GM19238 (cell line): ENCODE data around the gene KCP.

Experiments
- DNase-seq: peaks from one replicate; pipeline ENCODE4 v3.0.0; 2011; ENCODE audit warnings: low spot score; ENCODE audit not compliant: insufficient read length

The KCP gene

DNA sequence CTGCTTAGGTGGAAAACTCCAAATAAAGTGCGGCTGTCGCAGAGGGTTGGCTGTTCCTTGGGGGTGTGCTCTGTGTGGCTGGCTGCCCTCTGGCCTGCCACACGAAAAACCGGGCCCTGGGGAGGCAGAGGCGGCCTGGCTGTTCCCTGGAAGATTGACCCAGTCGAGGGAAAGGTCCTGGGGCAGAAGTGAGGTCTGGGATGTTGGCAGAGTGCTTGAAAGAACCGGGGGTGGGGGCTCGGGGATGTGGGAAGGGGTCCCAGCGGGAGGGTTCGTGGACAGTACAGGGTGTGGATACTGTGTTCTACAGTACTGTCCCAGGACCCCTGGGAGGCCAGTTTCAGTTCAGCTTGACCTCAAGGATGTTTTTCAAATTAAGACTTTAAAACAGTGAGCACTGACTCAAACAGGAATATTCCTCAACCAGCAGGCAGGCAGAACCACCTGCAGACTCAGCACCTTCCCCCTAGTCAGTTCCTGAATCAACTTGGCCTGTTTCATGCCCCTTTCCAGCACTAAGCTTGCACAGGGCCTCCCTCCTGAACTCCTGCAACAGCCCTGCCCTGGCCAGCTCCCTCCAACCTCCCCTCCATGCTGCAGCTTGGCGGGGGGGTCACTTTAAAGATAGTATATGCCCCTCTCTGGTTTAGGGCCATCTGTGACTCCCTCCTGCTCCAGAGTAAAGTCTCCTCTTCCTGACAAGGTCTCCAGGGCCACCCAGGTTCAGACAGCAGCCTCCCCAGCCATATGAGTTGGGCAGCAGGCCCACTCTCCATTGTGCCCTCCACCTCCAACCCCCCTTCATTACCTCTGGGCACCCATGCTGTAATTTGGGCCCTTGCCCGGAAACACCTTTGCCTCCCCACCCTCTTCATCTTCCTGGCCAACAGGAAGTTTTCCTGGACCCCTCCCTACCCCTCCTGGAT lies 51.0 kb downstream of the KCP start:
- DNase-seq, result no peak

DNA sequence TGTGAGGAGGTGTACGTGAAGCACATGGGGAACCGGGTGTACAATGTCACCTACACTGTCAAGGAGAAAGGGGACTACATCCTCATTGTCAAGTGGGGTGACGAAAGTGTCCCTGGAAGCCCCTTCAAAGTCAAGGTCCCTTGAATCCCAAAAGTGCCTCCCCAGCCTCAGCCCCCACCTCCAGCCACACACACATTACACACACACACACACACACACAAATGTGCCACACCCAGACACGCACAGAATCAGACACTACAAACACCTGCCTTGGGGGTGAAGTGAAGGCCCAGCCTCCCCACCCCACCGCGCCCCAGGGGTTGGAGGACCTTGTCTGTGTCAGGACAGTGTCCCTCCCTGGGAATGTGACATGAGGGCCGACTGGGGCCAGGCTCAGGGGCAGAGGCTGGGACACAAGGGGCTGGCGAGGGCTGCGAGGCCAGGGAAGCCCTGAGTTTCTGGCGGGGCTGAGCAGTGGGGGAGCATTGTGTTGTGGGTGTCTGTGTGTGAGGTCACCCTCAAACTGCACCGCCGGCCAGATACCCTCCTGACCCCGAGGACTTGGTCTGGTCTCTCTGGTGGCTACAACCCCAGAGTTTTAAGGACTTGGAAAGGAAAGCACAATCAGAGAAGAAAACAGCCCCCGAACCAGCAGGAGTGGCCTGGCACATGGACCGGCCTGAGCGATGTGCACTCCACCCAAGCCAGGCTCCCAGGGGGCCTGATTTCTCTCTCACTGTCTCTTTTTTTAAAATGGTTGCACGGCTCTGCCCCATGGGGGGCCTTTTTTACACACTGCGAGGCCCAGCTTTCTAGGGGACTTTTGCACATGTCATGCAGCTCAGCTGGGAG lies 51.9 kb downstream of the KCP start:
- no peak for DNase-seq

DNA sequence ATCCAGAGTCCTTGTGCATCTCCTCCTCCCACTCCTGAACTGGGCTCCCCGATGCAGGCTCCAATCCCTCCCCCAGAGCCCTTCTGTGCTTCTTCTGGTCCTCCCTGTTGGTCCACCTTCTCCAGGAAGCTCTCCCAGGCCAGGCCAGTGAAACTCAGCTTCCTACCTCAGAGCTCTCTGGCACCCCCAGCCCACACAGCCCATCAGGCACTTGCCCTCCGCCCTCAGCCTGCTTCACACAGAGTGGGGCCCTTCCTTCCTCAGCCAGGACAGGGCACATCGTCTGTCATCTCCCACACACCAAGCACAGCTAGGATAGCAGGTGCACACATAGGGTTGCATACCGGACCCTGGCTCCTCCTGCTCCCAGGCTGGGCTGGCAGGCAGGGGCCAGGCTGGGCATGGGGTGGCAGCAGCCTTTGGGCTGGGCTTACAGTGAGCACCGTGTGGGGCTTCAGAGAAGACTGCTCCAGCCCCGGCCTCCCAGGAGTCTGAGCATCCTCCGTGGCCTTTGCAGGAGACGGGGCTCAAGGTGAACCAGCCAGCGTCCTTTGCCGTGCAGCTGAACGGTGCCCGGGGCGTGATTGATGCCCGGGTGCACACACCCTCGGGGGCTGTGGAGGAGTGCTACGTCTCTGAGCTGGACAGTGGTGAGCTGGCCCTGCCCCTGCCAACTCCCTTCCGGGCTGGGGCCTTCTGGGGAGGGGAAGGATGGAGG lies 54.3 kb downstream of the KCP start:
- no peak for DNase-seq

DNA sequence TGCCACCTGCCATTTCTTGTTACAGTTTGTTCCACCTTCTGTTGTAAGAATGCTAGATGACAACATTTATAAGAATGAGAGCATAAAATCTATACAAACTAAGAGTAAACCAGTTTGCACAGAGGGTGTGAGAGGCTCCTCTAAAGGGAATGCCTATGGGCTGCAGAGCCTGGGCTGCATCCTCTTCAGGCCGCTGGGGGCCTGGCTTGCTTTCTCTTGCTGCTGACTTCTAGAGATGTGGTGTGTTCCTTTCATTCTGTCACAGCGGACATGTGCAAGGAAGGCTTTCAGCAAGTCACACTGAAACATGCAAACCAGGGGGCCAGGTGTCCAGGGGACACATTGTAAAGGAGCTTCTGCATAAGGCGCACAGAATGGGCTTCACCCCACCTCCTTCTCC lies 55.0 kb downstream of the KCP start:
- no peak for DNase-seq

DNA sequence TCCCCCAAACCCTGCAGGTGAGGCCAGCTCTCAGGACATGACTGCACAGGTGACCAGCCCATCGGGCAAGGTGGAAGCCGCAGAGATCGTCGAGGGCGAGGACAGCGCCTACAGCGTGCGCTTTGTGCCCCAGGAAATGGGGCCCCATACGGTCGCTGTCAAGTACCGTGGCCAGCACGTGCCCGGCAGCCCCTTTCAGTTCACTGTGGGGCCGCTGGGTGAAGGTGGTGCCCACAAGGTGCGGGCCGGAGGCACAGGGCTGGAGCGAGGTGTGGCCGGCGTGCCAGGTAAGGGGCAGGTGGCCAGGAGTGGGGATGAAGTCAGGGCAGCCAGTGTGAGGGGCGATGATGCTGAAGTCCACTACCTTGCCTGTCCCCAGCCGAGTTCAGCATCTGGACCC lies 56.1 kb downstream of the KCP start:
- no peak for DNase-seq

DNA sequence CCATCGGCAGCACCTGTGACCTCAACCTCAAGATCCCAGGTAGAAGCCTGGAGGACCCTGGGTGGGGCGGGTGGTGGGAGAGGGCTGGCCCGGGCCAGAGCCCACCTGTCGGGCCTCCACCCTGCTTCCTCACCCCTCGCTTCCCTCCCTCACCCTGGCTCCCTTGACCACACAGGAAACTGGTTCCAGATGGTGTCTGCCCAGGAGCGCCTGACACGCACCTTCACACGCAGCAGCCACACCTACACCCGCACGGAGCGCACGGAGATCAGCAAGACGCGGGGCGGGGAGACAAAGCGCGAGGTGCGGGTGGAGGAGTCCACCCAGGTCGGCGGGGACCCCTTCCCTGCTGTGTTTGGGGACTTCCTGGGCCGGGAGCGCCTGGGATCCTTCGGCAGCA lies 56.7 kb downstream of the KCP start:
- no peak for DNase-seq

DNA sequence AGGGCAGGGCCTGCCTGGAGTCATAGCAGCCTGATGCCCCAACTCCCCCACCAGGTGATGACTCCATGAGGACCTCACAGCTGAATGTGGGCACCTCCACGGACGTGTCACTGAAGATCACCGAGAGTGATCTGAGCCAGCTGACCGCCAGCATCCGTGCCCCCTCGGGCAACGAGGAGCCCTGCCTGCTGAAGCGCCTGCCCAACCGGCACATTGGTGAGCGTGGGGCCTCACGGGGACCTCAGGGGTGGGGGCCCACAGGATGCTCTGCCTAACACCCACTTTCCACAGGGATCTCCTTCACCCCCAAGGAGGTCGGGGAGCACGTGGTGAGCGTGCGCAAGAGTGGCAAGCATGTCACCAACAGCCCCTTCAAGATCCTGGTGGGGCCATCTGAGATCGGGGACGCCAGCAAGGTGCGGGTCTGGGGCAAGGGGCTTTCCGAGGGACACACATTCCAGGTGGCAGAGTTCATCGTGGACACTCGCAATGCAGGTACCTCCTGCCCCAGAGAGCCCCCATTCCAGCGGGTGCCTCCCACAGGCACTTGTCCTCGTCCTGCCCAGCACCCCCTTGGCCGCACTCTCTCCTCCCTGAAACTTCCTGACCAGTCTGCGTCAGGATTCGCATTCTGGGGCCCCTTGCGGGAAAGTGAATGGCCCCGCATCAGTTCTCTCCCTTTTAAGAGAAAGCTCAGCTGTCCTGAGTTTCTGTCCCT lies 57.8 kb downstream of the KCP start:
- no peak for DNase-seq

DNA sequence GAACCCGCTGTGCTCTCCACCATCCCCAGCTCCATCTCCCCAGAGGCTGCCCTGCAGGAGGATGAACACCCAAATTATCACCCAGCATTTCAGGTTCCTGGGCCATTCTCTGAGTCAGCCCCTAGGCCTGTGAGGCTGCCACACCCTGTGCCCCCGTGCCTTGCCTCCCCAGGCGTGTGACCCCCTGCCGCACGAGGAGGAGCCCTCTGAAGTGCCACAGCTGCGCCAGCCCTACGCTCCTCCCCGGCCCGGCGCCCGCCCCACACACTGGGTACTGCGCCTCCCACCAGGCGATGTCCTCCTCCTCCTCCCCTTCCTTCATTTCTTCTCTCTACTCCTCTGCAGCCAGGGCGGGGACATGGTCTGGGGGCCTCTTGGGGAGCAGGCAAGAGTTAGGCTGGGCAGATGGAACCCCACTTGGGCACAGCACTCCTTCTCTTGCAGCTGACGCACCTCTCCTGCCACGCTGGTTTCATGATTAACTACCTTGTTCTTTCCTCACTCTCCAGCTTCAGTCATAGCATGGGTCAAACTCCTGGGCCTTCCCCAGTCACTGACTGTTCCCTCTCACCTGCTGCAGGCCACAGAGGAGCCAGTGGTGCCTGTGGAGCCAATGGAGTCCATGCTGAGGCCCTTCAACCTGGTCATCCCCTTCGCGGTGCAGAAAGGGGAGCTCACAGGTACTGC lies 60.6 kb downstream of the KCP start:
- no peak for DNase-seq

DNA sequence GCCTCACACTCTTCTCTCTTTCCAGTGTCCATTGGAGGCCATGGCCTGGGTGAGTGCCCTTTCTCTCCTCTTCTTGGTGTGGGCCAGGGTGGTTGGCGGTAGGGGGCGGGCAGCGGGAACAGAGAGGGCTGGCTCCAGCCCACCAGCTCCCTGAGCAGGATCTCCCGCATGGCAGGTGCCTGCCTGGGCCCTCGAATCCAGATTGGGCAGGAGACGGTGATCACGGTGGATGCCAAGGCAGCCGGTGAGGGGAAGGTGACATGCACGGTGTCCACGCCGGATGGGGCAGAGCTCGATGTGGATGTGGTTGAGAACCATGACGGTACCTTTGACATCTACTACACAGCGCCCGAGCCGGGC lies 61.4 kb downstream of the KCP start:
- no peak for DNase-seq

DNA sequence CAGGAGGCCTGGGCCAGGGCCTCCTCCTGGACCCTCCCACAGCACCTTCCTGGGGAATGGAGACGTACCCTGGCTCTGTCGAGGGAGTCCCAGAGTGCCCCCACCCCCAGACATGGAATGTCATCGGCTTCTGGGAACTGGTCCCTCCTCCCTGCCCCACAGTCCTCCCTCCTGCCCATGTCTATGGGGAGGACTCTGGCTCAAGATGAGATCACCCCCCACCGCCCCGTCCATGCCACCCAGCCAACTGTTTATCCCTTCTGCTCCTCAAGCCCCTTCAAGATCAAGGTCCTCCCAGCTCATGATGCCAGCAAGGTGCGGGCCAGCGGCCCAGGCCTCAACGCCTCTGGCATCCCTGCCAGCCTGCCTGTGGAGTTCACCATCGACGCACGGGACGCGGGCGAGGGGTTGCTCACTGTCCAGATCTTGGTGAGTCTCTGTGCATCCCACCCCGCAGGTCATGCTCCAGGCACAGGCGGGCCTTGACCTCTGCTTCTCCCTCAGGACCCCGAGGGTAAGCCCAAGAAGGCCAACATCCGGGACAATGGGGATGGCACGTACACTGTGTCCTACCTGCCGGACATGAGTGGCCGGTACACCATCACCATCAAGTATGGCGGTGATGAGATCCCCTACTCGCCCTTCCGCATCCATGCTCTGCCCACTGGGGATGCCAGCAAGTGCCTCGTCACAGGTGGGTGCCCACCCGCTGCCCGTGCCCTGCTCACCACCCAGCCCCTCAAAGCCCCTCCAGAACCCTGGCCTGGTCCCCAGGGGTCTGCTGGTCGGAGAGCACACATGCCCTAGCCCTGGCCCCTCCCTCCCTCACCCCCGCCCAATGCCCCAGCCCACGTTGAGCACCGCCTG lies 62.0 kb downstream of the KCP start:
- DNase-seq, result no peak

DNA sequence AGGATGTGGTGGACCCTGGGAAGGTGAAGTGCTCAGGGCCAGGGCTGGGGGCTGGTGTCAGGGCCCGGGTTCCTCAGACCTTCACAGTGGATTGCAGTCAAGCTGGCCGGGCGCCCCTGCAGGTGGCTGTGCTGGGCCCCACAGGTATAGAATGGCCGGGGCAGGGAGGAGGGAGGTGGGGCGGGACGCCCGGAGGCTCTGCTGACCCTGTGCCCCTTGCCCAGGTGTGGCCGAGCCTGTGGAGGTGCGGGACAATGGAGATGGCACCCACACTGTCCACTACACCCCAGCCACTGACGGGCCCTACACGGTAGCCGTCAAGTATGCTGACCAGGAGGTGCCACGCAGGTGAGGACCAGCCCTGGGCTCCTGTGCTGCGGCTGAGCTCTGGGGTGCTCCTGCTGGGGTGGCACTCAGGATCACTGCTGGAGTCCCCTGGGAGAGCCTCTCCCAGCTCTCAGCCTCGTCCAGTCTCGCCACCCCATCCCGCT lies 62.7 kb downstream of the KCP start:
- DNase-seq, result no peak

DNA sequence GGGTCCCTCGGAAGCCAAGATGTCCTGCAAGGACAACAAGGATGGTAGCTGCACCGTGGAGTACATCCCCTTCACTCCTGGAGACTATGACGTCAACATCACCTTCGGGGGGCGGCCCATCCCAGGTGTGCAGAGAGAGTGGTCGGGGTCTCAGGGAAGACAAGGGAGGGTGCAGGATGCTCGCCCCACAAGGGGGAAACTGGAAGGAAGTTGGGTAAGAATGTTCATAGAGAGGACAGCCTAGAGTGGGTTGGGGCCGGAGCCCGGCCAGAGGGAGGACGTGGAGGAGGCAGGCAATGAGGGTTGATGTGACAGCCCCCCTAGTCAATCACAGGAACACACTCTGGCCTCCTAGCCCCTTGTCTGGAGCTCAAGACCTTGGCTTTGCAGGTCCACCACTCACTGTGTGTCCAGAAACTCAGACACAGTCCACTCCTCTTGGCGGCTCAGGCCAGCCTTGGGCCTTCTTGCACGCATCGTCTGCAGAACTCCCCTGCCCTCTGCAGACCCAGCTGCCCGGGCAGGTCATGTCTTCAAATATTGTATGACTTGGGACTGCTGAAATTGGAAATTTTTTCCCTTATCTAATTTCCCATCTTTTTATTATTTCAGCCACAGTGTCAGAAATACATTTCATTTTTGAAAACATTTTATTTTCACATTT lies 63.6 kb downstream of the KCP start:
- DNase-seq, result no peak

DNA sequence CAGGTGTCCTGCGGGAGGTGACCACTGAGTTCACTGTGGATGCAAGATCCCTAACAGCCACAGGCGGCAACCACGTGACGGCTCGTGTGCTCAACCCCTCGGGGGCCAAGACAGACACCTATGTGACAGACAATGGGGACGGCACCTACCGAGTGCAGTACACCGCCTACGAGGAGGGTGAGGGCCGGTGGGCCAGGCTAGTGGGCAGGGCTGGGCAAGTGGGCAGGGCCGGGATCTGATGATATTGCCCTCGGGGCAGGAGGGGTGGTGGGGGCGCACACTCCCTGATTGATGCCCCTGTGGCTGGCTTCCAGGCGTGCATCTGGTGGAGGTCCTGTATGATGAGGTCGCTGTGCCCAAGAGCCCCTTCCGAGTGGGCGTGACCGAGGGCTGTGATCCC lies 64.5 kb downstream of the KCP start:
- no peak for DNase-seq

DNA sequence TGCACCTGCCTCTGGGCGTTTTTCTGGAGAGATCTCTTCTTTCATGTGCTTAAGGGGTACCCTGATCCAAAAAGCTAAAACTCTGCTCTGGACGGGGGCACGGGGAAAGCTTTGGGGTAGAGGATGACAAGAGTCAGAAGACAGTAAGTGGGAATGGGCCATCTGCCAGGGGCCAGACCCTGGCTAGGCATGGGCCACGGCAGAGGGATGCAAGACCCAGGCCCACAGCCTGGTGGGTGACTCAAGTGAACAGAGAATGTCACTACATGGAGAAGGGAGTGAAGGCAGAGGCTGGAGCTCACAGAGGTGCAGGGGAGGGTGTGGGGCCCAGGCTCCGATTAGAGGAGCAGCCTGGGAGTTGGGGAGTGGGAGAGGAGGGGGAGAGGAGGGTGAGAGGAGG lies 65.0 kb downstream of the KCP start:
- no peak for DNase-seq

DNA sequence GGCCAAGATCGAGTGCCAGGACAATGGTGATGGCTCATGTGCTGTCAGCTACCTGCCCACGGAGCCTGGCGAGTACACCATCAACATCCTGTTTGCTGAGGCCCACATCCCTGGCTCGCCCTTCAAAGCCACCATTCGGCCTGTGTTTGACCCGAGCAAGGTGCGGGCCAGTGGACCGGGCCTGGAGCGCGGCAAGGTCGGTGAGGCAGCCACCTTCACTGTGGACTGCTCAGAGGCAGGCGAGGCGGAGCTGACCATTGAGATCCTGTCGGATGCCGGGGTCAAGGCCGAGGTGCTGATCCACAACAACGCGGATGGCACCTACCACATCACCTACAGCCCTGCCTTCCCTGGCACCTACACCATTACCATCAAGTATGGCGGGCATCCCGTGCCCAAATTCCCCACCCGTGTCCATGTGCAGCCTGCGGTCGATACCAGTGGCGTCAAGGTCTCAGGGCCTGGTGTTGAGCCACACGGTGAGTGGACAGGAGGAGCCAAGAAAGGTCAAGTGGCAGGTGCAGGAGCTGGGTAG lies 65.7 kb downstream of the KCP start:
- no peak for DNase-seq

DNA sequence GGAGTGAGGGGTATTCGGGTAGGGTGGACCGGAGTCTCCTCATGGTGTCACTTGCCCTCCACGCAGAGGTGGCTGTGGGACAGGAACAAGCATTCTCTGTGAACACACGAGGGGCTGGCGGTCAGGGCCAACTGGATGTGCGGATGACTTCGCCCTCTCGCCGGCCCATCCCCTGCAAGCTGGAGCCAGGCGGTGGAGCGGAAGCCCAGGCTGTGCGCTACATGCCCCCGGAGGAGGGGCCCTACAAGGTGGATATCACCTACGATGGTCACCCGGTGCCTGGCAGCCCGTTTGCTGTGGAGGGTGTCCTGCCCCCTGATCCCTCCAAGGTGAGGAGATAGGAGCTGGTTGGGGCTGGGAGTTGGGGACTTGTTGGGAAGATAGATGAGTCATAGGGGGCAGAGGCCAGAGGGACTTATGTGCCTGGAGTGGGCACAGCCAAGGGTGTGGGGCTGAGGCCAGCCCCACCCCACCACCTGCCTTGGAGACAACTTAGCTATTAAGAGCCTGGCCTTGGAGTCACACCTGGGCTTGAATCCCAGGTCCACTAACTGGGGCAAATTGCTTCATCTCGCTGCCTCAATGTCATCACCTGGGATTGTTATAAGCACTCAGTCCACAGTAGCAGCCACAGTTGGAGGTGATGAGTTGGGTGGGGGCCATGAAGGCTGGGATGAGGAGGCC lies 66.4 kb downstream of the KCP start:
- DNase-seq, result no peak

DNA sequence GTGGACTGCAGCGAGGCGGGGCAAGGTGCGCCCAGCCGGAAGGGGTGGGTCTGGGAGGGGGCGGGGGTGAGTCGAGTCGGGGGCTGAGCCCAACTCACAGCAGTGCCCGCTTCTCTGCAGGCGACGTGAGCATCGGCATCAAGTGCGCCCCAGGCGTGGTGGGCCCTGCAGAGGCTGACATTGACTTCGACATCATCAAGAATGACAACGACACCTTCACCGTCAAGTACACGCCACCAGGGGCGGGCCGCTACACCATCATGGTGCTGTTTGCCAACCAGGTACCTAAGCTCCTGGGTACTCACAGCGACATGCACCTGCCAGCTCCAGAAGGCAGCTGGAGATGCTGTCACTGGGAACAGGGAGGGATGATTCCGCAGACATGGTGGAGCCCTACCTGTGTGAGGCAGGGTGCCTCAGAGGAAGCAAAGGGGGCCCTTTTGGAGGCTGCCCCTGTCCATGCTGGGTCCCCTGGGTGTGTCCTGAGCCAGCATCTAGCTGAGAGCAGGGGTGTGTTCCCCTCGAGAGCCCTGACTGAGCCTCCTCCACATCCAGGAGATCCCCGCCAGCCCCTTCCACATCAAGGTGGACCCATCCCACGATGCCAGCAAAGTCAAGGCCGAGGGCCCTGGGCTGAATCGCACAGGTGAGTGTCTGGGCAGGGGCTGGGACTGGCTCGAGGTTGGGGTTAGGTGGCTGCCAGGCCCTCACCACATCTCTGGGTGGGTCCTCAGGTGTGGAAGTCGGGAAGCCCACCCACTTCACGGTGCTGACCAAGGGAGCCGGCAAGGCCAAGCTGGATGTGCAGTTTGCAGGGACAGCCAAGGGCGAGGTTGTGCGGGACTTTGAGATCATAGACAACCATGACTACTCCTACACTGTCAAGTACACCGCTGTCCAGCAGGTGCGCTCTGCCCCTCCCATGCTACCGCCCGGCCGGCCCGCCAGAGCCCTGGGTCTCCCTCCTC lies 67.6 kb downstream of the KCP start:
- DNase-seq, result no peak
